ENCODE results near the gene POLR2J2. TPM values are rescaled to one million over a fixed set of nuclear protein-coding genes. Genes with fewer than 3 reads are reported as not detected.
"Not testable (repeated sequence)": the region's sequence is repeated elsewhere in the genome, so short reads cannot be mapped to it uniquely, and the experiment has no call there.

POLR2J2 gene
- 10 to 100 TPM in 1 of 2 donors, 1 to 10 TPM in 1; 7.6 to 10.2 TPM for total RNA-seq
- polyA plus RNA-seq (ENCODE audit: insufficient read depth, low read depth, low replicate concordance), result 1.4 TPM
- long read RNA-seq, donor 1, result 0 reads
- long read RNA-seq, donor 2, partial matches to known transcripts, result 0 of 2 reads
- long read RNA-seq, donor 2, other reads (novel, unspliced or antisense), result 0 of 2 reads

- DNase-seq, result peak; percentile 77
- peak within 1 kb of the TSS in 1 of 2 donors; percentile 47 for H3K4me3 ChIP-seq
- 0% methylated on average over 5 of the region's 63 CpGs; no CpG with 5 or more reads in 1 of the 2 donors for WGBS, 2 donors
- H3K36me3 ChIP-seq (ENCODE audit: low read depth, missing control alignments); H3K9me3 ChIP-seq; H3K27me3 ChIP-seq; H3K27ac ChIP-seq; intact Hi-C loops (cut with DNase I; ENCODE audit: low total_unique reads); H3K4me1 ChIP-seq: not testable (repeated sequence)
These were observed at the start of gene POLR2J2 for GRCh38 chr7:102671166-102671955. Gene POLR2J2, minus strand, starts transcription at chr7:102671663. Its CDS starts 62 bp downstream, at chr7:102671601.

- H3K4me3 ChIP-seq; H3K4me1 ChIP-seq; H3K27me3 ChIP-seq; H3K9me3 ChIP-seq; DNase-seq; H3K27ac ChIP-seq; H3K36me3 ChIP-seq (ENCODE audit: low read depth, missing control alignments); intact Hi-C loops (cut with DNase I; ENCODE audit: low total_unique reads): not testable (repeated sequence)
These were observed 47.0 kb upstream of the POLR2J2 start for GRCh38 chr7:102718491-102718890.

- H3K9me3 ChIP-seq; intact Hi-C loops (cut with DNase I; ENCODE audit: low total_unique reads); H3K4me1 ChIP-seq; H3K27me3 ChIP-seq; H3K36me3 ChIP-seq (ENCODE audit: low read depth, missing control alignments); H3K27ac ChIP-seq; DNase-seq; H3K4me3 ChIP-seq: not testable (repeated sequence)
- WGBS, 2 donors, result 75 to 91% methylated on average over 2 to 3 of the region's 3 CpGs
These were observed 44.3 kb upstream of the POLR2J2 start for GRCh38 chr7:102715718-102716117.

- H3K27me3 ChIP-seq; H3K4me3 ChIP-seq; DNase-seq; H3K27ac ChIP-seq; H3K9me3 ChIP-seq; H3K4me1 ChIP-seq; H3K36me3 ChIP-seq (ENCODE audit: low read depth, missing control alignments); intact Hi-C loops (cut with DNase I; ENCODE audit: low total_unique reads): not testable (repeated sequence)
- 86 to 97% methylated on average over 3 to 6 of the region's 6 CpGs for WGBS, 2 donors
These were observed 43.5 kb upstream of the POLR2J2 start for GRCh38 chr7:102714774-102715522.

- H3K27ac ChIP-seq; intact Hi-C loops (cut with DNase I; ENCODE audit: low total_unique reads); H3K4me1 ChIP-seq; H3K36me3 ChIP-seq (ENCODE audit: low read depth, missing control alignments); DNase-seq; H3K27me3 ChIP-seq; H3K4me3 ChIP-seq; H3K9me3 ChIP-seq: not testable (repeated sequence)
- WGBS, 2 donors, result no CpG with 5 or more reads among the region's 1 CpG
These were observed 42.2 kb upstream of the POLR2J2 start for GRCh38 chr7:102713691-102714080.

GRCh38 chr7:102713011-102713690, 41.7 kb upstream of the POLR2J2 start:
- H3K27me3 ChIP-seq; H3K9me3 ChIP-seq; H3K27ac ChIP-seq; DNase-seq; H3K4me1 ChIP-seq; H3K36me3 ChIP-seq (ENCODE audit: low read depth, missing control alignments); H3K4me3 ChIP-seq; intact Hi-C loops (cut with DNase I; ENCODE audit: low total_unique reads): not testable (repeated sequence)
- 51 to 52% methylated on average over 5 of the region's 5 CpGs for WGBS, 2 donors

- H3K9me3 ChIP-seq; H3K4me3 ChIP-seq; H3K27me3 ChIP-seq; DNase-seq; H3K4me1 ChIP-seq; H3K27ac ChIP-seq; H3K36me3 ChIP-seq (ENCODE audit: low read depth, missing control alignments); intact Hi-C loops (cut with DNase I; ENCODE audit: low total_unique reads): not testable (repeated sequence)
- 74 to 82% methylated on average over 9 of the region's 9 CpGs for WGBS, 2 donors
These were observed 27.7 kb upstream of the POLR2J2 start for GRCh38 chr7:102698962-102699750.

- H3K9me3 ChIP-seq; H3K4me3 ChIP-seq; DNase-seq; intact Hi-C loops (cut with DNase I; ENCODE audit: low total_unique reads); H3K27ac ChIP-seq; H3K4me1 ChIP-seq; H3K36me3 ChIP-seq (ENCODE audit: low read depth, missing control alignments); H3K27me3 ChIP-seq: not testable (repeated sequence)
- WGBS, 2 donors, result 77 to 85% methylated on average over 5 of the region's 5 CpGs
These were observed 26.4 kb upstream of the POLR2J2 start for GRCh38 chr7:102697642-102698512.

GRCh38 chr7:102696009-102696408, 24.5 kb upstream of the POLR2J2 start:
- intact Hi-C loops (cut with DNase I; ENCODE audit: low total_unique reads); H3K36me3 ChIP-seq (ENCODE audit: low read depth, missing control alignments); H3K27ac ChIP-seq; H3K4me3 ChIP-seq; H3K9me3 ChIP-seq; H3K27me3 ChIP-seq; H3K4me1 ChIP-seq; DNase-seq: not testable (repeated sequence)
- WGBS, 2 donors, result 47 to 78% methylated on average over 1 of the region's 2 CpGs

GRCh38 chr7:102695033-102695552, 23.6 kb upstream of the POLR2J2 start:
- intact Hi-C loops (cut with DNase I; ENCODE audit: low total_unique reads); H3K9me3 ChIP-seq: not testable (repeated sequence)
- WGBS, 2 donors, result 80 to 81% methylated on average over 1 of the region's 3 CpGs

More at GRCh38 chr7:102695033-102695552, 23.6 kb upstream of the POLR2J2 start:
- not testable (repeated sequence) for H3K36me3 ChIP-seq (ENCODE audit: low read depth, missing control alignments); H3K4me1 ChIP-seq; DNase-seq; H3K27ac ChIP-seq; H3K27me3 ChIP-seq; H3K4me3 ChIP-seq

Measured in testis (tissue), 5 donors.